HUES64 (cell line): ENCODE data around the gene KRTAP4-4. TPM values are rescaled to one million over a fixed set of nuclear protein-coding genes. Genes with fewer than 3 reads are reported as not detected.
"Not testable (repeated sequence)": the region's sequence is repeated elsewhere in the genome, so short reads cannot be mapped to it uniquely, and the experiment has no call there.

ENCODE experiments used
- H3K27ac ChIP-seq: 2 replicates; pipeline ENCODE4 v1.7.0; 2013; ENCODE audit warnings: low read depth, low read length, inconsistent platforms
- H3K27me3 ChIP-seq: 2 replicates; pipeline ENCODE4 v1.6.1; 2013; ENCODE audit warnings: mild to moderate bottlenecking, low read length; ENCODE audit not compliant: insufficient read depth
- H3K36me3 ChIP-seq: 2 replicates; pipeline ENCODE4 v1.6.1; 2013; ENCODE audit warnings: mild to moderate bottlenecking, low read length; ENCODE audit not compliant: insufficient read depth
- H3K4me1 ChIP-seq: 2 replicates; pipeline ENCODE4 v1.6.1; 2013; ENCODE audit warnings: mild to moderate bottlenecking, low read length, moderate library complexity; ENCODE audit not compliant: insufficient read depth
- H3K4me3 ChIP-seq: 2 replicates; pipeline ENCODE4 v1.5.1; 2013; ENCODE audit warnings: mild to moderate bottlenecking, low read length, moderate library complexity
- H3K9ac ChIP-seq: 2 replicates; pipeline ENCODE4 v1.6.1; 2013; ENCODE audit warnings: mild to moderate bottlenecking, low read depth, low read length
- H3K9me3 ChIP-seq: 2 replicates; pipeline ENCODE4 v1.6.1; 2013; ENCODE audit warnings: low read depth, low read length; ENCODE audit not compliant: insufficient read depth
- WGBS: fragments of 150-250, 120-280 bp; methylation state at CpG from one replicate; pipeline ENCODE4 v1.1.7; 2013; ENCODE audit warnings: missing lambda C conversion rate; 5-methylcytosine and 5-hydroxymethylcytosine counted together
- polyA plus RNA-seq, 2 experiments: library from polyadenylated mRNA; stranded (reverse); fragments of 50-300 nt; gene quantifications; one replicate each; pipeline ENCODE4 v1.2.3, GENCODE V29; 2013

The KRTAP4-4 gene
- not detected for polyA plus RNA-seq (2013, experiment 1 of 2)
- not detected for polyA plus RNA-seq (2013, experiment 2 of 2)

DNA sequence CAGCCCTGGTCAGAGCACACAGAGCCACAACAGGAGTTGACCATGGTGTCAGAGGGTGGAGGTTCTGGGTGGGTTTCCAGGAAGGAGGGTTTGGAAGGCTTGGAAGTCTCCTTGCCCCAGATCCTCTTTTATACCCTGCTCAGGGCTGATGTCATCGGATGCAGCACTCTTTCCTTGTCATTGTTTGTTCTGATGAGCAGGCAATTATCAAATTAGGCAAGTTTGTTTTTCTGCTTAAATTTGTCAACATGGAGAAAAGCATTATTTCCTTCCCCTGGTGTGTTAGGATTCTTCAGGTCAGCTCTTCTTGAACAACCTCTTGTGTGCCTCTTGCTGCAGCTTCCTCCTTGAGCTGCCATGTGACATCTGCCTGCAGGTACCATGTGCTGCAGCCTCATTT is at the start of gene KRTAP4-4:
Gene KRTAP4-4 (minus strand): TSS at position 101 of the 400 bp plus-strand sequence. CDS start 57 bp downstream, at position 44.
- Histone ChIP-seq H3K9me3 (no peaks in the 10 kb centered on the region), H3K27me3 (no peaks in the 10 kb centered on the region), H3K9ac (no peak within 1 kb of the TSS), H3K36me3 (no peaks in the 10 kb centered on the region), H3K27ac (no peak within 1 kb of the TSS), H3K4me3 (no peak within 1 kb of the TSS), H3K4me1 (no peaks in the 10 kb centered on the region)
- 100% methylated on average over 1 of the region's 1 CpG for WGBS

- H3K4me1 ChIP-seq = no peaks in the 10 kb centered on the region
- H3K4me3 ChIP-seq = no peak overlapping the region
- WGBS = 75% methylated on average over 4 of the region's 5 CpGs
- H3K9me3 ChIP-seq = peaks cover 2% of the 10 kb centered on the region; the same call in 1 of the 2 replicates
- H3K27ac ChIP-seq = no peak overlapping the region
- no peak overlapping the region for H3K9ac ChIP-seq
- H3K36me3 ChIP-seq = no peaks in the 10 kb centered on the region
- no peaks in the 10 kb centered on the region for H3K27me3 ChIP-seq
Measured at GRCh38 chr17:41199421-41200078, 39.0 kb upstream of the KRTAP4-4 start.

DNA sequence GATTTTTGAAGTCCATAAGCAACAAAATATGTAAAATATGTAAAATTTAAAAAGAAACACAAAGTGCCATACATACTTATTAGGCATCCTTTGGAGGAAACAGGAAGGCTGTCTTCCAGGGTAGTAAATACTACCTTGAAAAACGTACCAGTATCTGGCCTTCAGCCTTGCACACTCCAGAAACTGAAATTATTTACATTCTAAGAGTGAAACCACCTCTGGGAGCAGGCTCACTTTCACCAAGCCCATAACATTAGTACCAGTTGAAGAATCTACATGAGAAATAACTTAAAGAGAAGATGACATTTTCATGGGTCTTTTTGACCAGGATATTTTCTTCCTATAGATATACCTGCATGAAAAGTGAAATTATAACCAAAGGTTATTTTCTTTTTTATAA is 35.5 kb upstream of the KRTAP4-4 start:
- H3K36me3 ChIP-seq = no peaks in the 10 kb centered on the region
- H3K9ac ChIP-seq = no peak overlapping the region
- H3K9me3 ChIP-seq = peaks cover 2% of the 10 kb centered on the region; the same call in 1 of the 2 replicates
- no peaks in the 10 kb centered on the region for H3K27me3 ChIP-seq
- H3K27ac ChIP-seq = no peak overlapping the region
- H3K4me1 ChIP-seq = no peaks in the 10 kb centered on the region
- H3K4me3 ChIP-seq = no peak overlapping the region
- WGBS = 76% methylated on average over 1 of the region's 1 CpG

GRCh38 chr17:41190328-41190727 is 29.8 kb upstream of the KRTAP4-4 start:
- no peak overlapping the region for H3K9ac ChIP-seq
- no peaks in the 10 kb centered on the region for H3K27me3 ChIP-seq
- H3K4me3 ChIP-seq = no peak overlapping the region
- no peaks in the 10 kb centered on the region for H3K4me1 ChIP-seq
- peaks cover 2% of the 10 kb centered on the region; the same call in 1 of the 2 replicates for H3K9me3 ChIP-seq
- H3K36me3 ChIP-seq = no peaks in the 10 kb centered on the region
- no peak overlapping the region for H3K27ac ChIP-seq
- WGBS = 88% methylated on average over 3 of the region's 3 CpGs

DNA sequence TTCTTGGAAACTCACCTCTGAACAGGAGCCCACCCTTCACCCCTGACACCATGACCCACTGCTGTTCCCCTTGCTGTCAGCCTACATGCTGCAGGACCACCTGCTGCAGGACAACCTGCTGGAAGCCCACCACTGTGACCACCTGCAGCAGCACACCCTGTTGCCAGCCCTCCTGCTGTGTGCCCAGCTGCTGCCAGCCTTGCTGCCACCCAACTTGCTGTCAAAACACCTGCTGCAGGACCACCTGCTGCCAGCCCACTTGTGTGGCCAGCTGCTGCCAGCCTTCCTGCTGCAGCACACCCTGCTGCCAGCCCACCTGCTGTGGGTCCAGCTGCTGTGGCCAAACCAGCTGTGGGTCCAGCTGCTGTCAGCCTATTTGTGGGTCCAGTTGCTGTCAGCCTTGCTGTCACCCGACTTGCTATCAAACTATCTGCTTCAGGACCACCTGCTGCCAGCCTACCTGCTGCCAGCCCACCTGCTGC is 29.3 kb upstream of the KRTAP4-4 start, which contains the start of gene KRTAP9-1:
Gene KRTAP9-1 (plus strand): TSS at position 51 of the 482 bp plus-strand sequence. CDS start 0 bp downstream, at position 51.
- H3K4me3 ChIP-seq, H3K27ac ChIP-seq, H3K9ac ChIP-seq, H3K4me1 ChIP-seq, H3K9me3 ChIP-seq, H3K27me3 ChIP-seq, H3K36me3 ChIP-seq: not testable (repeated sequence)
- WGBS = 78% methylated on average over 1 of the region's 1 CpG

DNA sequence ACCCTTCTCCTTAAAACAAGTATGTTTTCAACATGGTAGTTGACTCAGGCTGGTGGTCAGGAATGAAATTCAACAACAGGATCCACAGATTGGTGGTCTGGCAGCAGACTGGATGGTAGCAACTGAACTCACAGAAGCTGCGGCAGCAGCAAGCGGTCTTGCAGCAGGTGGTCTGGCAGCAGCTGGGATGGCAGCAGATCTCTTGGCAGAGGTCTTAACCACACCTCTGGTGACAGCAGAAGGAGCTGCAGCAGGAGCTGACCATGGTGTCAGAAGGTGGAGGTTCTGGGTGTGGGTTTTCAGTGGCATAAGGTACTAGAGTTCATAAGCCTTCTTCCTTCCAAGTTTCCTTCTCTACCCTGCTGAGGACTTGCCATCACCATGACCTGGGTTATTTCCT is 26.3 kb upstream of the KRTAP4-4 start:
- Histone ChIP-seq H3K9me3 (no peaks in the 10 kb centered on the region), H3K4me1 (no peaks in the 10 kb centered on the region), H3K27me3 (no peaks in the 10 kb centered on the region), H3K36me3 (no peaks in the 10 kb centered on the region), H3K4me3 (no peak overlapping the region), H3K27ac (no peak overlapping the region), H3K9ac (no peak overlapping the region)
- 91% methylated on average over 2 of the region's 2 CpGs for WGBS

DNA sequence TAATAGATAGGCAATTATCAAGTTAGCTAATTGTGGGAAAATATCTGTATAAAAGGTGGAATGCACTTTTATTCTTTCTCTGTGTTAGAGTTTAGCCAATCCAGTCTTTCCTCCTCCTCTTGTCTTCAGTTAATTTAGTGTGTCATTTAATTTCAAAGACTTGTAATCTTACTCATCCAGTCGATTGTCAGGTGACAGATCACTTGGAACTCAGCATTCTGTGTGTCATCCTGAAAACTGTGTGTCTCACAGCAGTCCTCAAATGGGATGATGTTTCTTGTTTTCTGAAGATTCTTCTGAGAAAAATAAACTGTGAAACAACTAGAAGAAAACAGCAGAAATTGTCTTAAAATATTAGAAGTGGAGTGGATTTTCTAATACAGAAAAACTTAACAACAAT is 24.5 kb upstream of the KRTAP4-4 start:
- 95% methylated on average over 1 of the region's 1 CpG for WGBS
- Histone ChIP-seq H3K4me1 (no peaks in the 10 kb centered on the region), H3K27ac (no peak overlapping the region), H3K4me3 (no peak overlapping the region), H3K9me3 (no peaks in the 10 kb centered on the region), H3K36me3 (no peaks in the 10 kb centered on the region), H3K27me3 (no peaks in the 10 kb centered on the region), H3K9ac (no peak overlapping the region)

GRCh38 chr17:41184480-41184961 is 24.0 kb upstream of the KRTAP4-4 start, which contains the start of gene KRTAP4-1:
Gene KRTAP4-1 (minus strand): TSS chr17:41184911. CDS start chr17:41184854, 57 bp downstream.
- H3K36me3 ChIP-seq = no peaks in the 10 kb centered on the region
- no peak within 1 kb of the TSS for H3K9ac ChIP-seq
- no peaks in the 10 kb centered on the region for H3K4me1 ChIP-seq
- H3K4me3 ChIP-seq = no peak within 1 kb of the TSS
- H3K9me3 ChIP-seq = no peaks in the 10 kb centered on the region
- no peaks in the 10 kb centered on the region for H3K27me3 ChIP-seq
- 78% methylated on average over 9 of the region's 9 CpGs for WGBS
- H3K27ac ChIP-seq = no peak within 1 kb of the TSS

DNA sequence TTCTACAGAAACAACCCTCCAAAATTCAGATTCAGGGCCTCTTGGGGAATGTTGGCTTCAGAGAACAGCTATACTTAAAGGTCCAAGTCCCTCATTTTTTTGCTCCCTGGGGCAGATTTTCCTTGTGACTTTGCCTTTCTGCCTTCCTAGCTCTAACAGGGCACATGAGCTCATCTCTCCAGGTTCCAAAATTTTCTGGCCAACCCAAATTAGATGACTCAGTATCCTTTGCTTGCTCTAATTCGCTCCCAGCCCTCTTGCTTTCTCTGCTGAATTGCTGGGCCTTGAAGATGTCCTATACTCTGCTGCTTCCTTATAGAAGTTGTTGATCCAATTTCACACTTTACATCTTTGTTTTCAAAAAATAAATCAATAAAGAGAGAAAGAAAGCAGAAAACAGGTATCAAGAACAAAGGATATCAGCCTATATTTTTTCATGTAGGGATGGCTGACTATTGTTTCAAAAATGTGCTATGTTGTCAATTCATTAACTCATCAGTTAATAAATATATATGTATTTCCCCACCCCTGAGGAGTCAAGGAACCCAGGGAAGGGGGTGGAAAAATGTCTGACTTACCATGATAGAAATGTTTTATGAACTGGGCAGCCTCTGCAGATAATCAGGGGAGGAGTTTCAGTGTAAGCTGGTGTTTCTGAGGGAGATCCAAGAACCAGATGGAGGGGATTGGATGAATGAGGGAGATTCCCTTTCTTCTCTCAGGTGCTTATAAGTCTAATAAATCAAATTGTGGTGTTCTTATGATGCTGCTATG is 18.5 kb upstream of the KRTAP4-4 start:
- no peak overlapping the region for H3K4me3 ChIP-seq
- H3K27me3 ChIP-seq = no peaks in the 10 kb centered on the region
- no peaks in the 10 kb centered on the region for H3K4me1 ChIP-seq
- H3K27ac ChIP-seq = no peak overlapping the region
- no peak overlapping the region for H3K9ac ChIP-seq
- no peaks in the 10 kb centered on the region for H3K9me3 ChIP-seq
- H3K36me3 ChIP-seq = no peaks in the 10 kb centered on the region
- WGBS = 89% methylated on average over 1 of the region's 1 CpG

- H3K36me3 ChIP-seq = no peaks in the 10 kb centered on the region
- no peaks in the 10 kb centered on the region for H3K4me1 ChIP-seq
- H3K4me3 ChIP-seq = no peak overlapping the region
- H3K9ac ChIP-seq = no peak overlapping the region
- H3K9me3 ChIP-seq = no peaks in the 10 kb centered on the region
- H3K27ac ChIP-seq = no peak overlapping the region
- no peaks in the 10 kb centered on the region for H3K27me3 ChIP-seq
- 92% methylated on average over 3 of the region's 3 CpGs for WGBS
Measured at GRCh38 chr17:41178341-41178740, 17.8 kb upstream of the KRTAP4-4 start.

GRCh38 chr17:41177727-41178271 is 17.3 kb upstream of the KRTAP4-4 start, which contains the start of gene KRTAP4-2:
Gene KRTAP4-2 (minus strand): TSS chr17:41178221. CDS start chr17:41178164, 57 bp downstream.
- no peaks in the 10 kb centered on the region for H3K9me3 ChIP-seq
- no peaks in the 10 kb centered on the region for H3K27me3 ChIP-seq
- H3K9ac ChIP-seq = no peak within 1 kb of the TSS
- no peak within 1 kb of the TSS for H3K27ac ChIP-seq
- H3K4me3 ChIP-seq = no peak within 1 kb of the TSS
- no peaks in the 10 kb centered on the region for H3K4me1 ChIP-seq
- H3K36me3 ChIP-seq = no peaks in the 10 kb centered on the region
- whole genome bisulfite sequencing = 93% methylated on average over 7 of the region's 7 CpGs
